DND-41 (cell line): Measurements from ENCODE around the gene REPS1.

Experiments used
- EZH2 ChIP-seq: IDR thresholded peaks from 3 replicates; pipeline ENCODE4 v1.6.1; 2012; ENCODE audit warnings: borderline replicate concordance, low read depth, mild to moderate bottlenecking, moderate library complexity, low read length, inconsistent platforms; ENCODE audit not compliant: severe bottlenecking
- TF ChIP-seq, protein P1 (sequence below): IDR thresholded peaks from 2 replicates; pipeline ENCODE4 v1.5.1; 2012; ENCODE audit warnings: borderline replicate concordance, low read length, moderate library complexity, mild to moderate bottlenecking; ENCODE audit not compliant: poor library complexity, severe bottlenecking; ENCODE audit errors: extremely low read depth

DNA sequence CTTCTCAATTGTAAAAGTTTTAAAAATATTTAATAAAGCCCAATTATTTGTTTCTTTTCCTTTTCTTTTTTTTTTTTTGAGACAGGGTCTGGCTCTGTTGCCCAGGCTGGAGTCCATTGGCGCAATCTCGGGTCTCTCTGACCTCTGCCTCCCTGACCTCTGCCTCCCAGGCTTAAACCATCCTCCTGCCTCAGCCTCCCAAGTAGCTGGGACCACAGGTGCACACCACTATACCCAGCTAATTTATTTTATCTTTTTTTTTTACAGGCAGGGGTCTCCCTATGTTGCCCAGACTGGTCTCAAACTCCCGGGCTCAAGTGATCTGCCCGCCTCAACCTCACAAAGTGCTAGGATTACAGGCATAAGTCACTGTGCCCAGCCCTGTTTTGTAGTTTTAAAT lies 9.8 kb downstream of the REPS1 start:
- TF ChIP-seq, protein P1, sequence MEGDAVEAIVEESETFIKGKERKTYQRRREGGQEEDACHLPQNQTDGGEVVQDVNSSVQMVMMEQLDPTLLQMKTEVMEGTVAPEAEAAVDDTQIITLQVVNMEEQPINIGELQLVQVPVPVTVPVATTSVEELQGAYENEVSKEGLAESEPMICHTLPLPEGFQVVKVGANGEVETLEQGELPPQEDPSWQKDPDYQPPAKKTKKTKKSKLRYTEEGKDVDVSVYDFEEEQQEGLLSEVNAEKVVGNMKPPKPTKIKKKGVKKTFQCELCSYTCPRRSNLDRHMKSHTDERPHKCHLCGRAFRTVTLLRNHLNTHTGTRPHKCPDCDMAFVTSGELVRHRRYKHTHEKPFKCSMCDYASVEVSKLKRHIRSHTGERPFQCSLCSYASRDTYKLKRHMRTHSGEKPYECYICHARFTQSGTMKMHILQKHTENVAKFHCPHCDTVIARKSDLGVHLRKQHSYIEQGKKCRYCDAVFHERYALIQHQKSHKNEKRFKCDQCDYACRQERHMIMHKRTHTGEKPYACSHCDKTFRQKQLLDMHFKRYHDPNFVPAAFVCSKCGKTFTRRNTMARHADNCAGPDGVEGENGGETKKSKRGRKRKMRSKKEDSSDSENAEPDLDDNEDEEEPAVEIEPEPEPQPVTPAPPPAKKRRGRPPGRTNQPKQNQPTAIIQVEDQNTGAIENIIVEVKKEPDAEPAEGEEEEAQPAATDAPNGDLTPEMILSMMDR, result no peak
- TF ChIP-seq EZH2, result no peak
